RWPE1 (cell line): ENCODE data around the gene ABCA2.
A peak's percentile ranks its signal among the peaks of the same experiment; 100 is the strongest.

Experiments used
- CTCF ChIA-PET: fragments of 350-600 bp; sonication (Branson Sonifier 250); formaldehyde crosslinking; extraction: SDS; loops from one replicate; lab custom pipeline; 2021; lab: Yijun Ruan, JAX
- POLR2A ChIA-PET: fragments of 400-600 bp; formaldehyde crosslinking; extraction: SDS; loops from one replicate; lab custom pipeline; 2020; ENCODE audit warnings: antibody characterized with exemption; ENCODE audit not compliant: low non-redundant PET; lab: Yijun Ruan, JAX
- DNase-seq: peaks from one replicate; pipeline ENCODE4 v3.0.0; 2012; ENCODE audit warnings: low spot score
- H3K27ac ChIP-seq: fragments of 450-650 bp; 2 replicates; pipeline ENCODE4 v1.5.1; 2017
- CTCF ChIP-seq: fragments of 450-650 bp; conservative IDR thresholded peaks from 2 replicates; pipeline ENCODE4 v1.5.1; 2017; ENCODE audit warnings: low read depth, mild to moderate bottlenecking

ABCA2 gene

GRCh38 chr9:136981588-136982231 lies 46.3 kb downstream of the ABCA2 start:
- no peak for DNase-seq
- H3K27ac ChIP-seq = peak overlapping the region; percentile 57
- POLR2A ChIA-PET = no interaction called here
- TF ChIP-seq CTCF = no peak
- CTCF ChIA-PET = interaction anchor here (0.9 to 1.4 kb wide), 2 partner anchors 9 to 47 kb away, joined by 3 to 4 read pairs; no protein-coding TSS in a partner anchor

GRCh38 chr9:136980669-136981478 lies 47.2 kb downstream of the ABCA2 start:
- ChIA-PET CTCF (interaction anchor here (0.6 to 1.4 kb wide), 6 partner anchors 10 to 530 kb away, joined by 3 to 4 read pairs (median 3); no protein-coding TSS in a partner anchor), POLR2A (no interaction called here)
- DNase-seq = no peak
- TF ChIP-seq CTCF = no peak
- H3K27ac ChIP-seq = peak overlapping the region; percentile 57

- peak overlapping the region; percentile 57 for H3K27ac ChIP-seq
- DNase-seq = no peak
- ChIA-PET POLR2A (no interaction called here), CTCF (interaction anchor here (0.6 to 1.1 kb wide), 3 partner anchors 9 to 531 kb away, joined by 3 read pairs; no protein-coding TSS in a partner anchor)
- TF ChIP-seq CTCF = no peak
Observed at GRCh38 chr9:136979769-136980587, 48.1 kb downstream of the ABCA2 start.

- peak overlapping the region; percentile 57 for H3K27ac ChIP-seq
- ChIA-PET CTCF (interaction anchor here (1.0 kb wide), 1 partner anchor 56 kb away, joined by 5 read pairs; no protein-coding TSS in a partner anchor), POLR2A (interaction anchor here (0.6 to 1.2 kb wide), 3 partner anchors 10 to 17 kb away, joined by 3 to 5 read pairs (median 3); partner anchors contain the start of gene CLIC3)
- no peak for DNase-seq
- TF ChIP-seq CTCF = no peak
Observed at GRCh38 chr9:136978865-136979544, 49.0 kb downstream of the ABCA2 start.

GRCh38 chr9:136978073-136978864 lies 49.8 kb downstream of the ABCA2 start:
- POLR2A ChIA-PET = interaction anchor here (0.5 to 1.2 kb wide), 6 partner anchors 10 to 125 kb away, joined by 3 to 5 read pairs (median 3); partner anchors contain the start of gene CLIC3
- TF ChIP-seq CTCF = no peak
- CTCF ChIA-PET = interaction anchor here (0.6 to 1.0 kb wide), 3 partner anchors 57 to 282 kb away, joined by 3 to 5 read pairs (median 5); no protein-coding TSS in a partner anchor
- DNase-seq = peak; percentile 100
- H3K27ac ChIP-seq = peak overlapping the region; percentile 80
